ENCODE data around the gene ARPC4.
A peak's percentile ranks its signal among the peaks of the same experiment; 100 is the strongest.

The ARPC4 gene

GRCh38 chr3:9806688-9807589, 14.1 kb downstream of the ARPC4 start:
- DNase-seq (ENCODE audit: extremely low read depth, low read depth): no peak
- TF ChIP-seq CTCF (IDR thresholded peaks at IDR 0.05; ENCODE audit: low read depth, low read length, missing control alignments): no peak

GRCh38 chr3:9807981-9808344, 15.1 kb downstream of the ARPC4 start:
- H3K4me3 ChIP-seq (replicated peaks; ENCODE audit: low read depth, low read length): no peak overlapping the region
- DNase-seq (ENCODE audit: extremely low read depth, low read depth): no peak
- no peak for TF ChIP-seq CTCF (IDR thresholded peaks at IDR 0.05; ENCODE audit: low read depth, low read length, missing control alignments)

More at GRCh38 chr3:9806688-9807589, 14.1 kb downstream of the ARPC4 start:
- no peak overlapping the region for H3K4me3 ChIP-seq (replicated peaks; ENCODE audit: low read depth, low read length)

GRCh38 chr3:9808345-9809037, 15.6 kb downstream of the ARPC4 start:
- H3K4me3 ChIP-seq (replicated peaks; ENCODE audit: low read depth, low read length): no peak overlapping the region
- DNase-seq (ENCODE audit: extremely low read depth, low read depth): peak; percentile 21
- no peak for TF ChIP-seq CTCF (IDR thresholded peaks at IDR 0.05; ENCODE audit: low read depth, low read length, missing control alignments)

- no peak for TF ChIP-seq CTCF (IDR thresholded peaks at IDR 0.05; ENCODE audit: low read depth, low read length, missing control alignments)
- no peak for DNase-seq (ENCODE audit: extremely low read depth, low read depth)
- H3K4me3 ChIP-seq (replicated peaks; ENCODE audit: low read depth, low read length): peak overlapping the region; percentile 46
Measured at GRCh38 chr3:9809239-9809614, 16.3 kb downstream of the ARPC4 start.

GRCh38 chr3:9809615-9810432, 16.9 kb downstream of the ARPC4 start, which contains the start of gene TTLL3:
TSS of gene TTLL3 (plus strand) at chr3:9810262. CDS start at chr3:9810662, 400 bp downstream.
- DNase-seq (ENCODE audit: extremely low read depth, low read depth): no peak
- peak within 1 kb of the TSS; percentile 46 for H3K4me3 ChIP-seq (replicated peaks; ENCODE audit: low read depth, low read length)
- TF ChIP-seq CTCF (IDR thresholded peaks at IDR 0.05; ENCODE audit: low read depth, low read length, missing control alignments): no peak

- DNase-seq (ENCODE audit: extremely low read depth, low read depth): no peak
- no peak for TF ChIP-seq CTCF (IDR thresholded peaks at IDR 0.05; ENCODE audit: low read depth, low read length, missing control alignments)
- peak overlapping the region; percentile 46 for H3K4me3 ChIP-seq (replicated peaks; ENCODE audit: low read depth, low read length)
Measured at GRCh38 chr3:9810433-9810770, 17.5 kb downstream of the ARPC4 start.
